ENCODE results near the gene TRHDE.

Gene TRHDE

DNA sequence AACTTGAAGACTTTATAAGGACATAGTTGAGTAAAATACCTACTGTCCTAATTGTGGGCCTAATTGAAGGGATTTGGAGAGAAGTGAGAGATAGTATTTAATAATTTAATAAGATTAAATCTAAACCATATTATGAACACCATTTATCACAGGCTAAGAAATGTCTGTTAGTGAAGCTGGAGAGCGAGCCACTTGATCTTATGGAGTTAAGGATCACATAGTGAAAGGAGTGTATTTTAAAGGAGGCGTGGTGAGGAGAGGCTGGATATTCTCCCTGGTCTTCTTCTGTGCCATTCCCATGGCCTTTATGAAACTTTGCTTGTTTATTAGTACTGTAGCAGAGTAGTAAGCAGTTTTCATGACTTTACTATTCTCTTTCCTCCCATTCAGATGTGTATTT is 172.4 kb downstream of the TRHDE start:
- DNase-seq: no peak

DNA sequence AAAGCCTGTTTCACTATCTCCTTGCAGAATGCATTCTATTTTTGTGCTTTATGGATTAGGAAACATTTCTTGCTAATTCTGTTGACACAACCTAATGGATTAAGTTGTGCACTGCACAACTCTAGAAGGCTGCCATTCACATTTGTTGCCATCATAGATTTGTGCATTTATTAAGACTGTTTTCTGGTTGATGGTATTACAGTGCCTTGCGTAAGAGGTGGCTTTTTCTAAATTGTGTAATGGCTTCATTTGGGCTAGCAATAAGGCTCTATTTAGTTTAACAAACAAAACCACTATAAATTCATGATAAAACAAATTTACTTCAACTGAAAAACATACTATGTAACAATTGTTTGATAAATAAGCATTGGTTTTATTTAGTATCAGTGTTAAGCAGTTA is 175.9 kb downstream of the TRHDE start:
- DNase-seq: no peak

DNA sequence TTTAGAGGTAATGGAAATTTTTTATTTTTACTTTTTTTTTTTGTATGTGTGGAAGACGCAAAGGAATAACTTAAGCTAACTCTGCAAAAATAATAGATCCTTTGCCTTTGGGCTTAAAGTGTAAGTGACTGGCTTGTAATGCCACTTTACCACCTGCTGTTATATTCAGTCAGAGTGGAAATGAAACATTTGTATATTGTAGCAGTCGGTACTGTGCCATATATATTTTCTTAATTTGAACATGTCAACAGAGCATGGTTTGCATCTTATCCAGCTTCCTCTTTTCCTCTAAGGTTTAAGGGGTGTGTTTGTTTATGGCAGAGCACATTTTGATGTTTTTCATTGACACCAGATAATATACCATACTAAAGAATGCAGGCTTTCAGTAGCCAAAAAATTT is 176.6 kb downstream of the TRHDE start:
- no peak for DNase-seq

GRCh38 chr12:72453066-72453465 is 180.9 kb downstream of the TRHDE start:
- no peak for DNase-seq

DNA sequence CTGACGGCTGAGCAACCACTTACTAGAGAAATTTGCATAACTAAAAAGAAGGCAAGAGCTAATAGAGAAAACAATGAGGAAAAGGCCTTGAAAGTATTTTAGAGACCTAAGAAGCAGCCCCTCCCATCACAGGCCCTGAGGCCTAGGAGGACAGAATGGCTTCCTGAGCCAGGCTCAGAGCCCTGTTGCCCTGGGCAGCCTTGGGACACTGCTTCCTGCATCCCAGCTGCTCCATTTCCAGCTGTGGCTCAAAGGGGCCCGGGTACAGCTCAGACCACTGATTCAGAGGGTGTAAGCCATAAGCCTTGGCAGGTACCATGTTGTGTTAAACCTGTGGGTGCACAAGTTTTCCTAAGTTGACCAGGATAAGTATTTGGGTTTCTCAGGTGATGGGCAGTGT is 181.4 kb downstream of the TRHDE start:
- no peak for DNase-seq

- no peak for DNase-seq
These were observed 192.3 kb downstream of the TRHDE start for GRCh38 chr12:72464471-72464870.

DNA sequence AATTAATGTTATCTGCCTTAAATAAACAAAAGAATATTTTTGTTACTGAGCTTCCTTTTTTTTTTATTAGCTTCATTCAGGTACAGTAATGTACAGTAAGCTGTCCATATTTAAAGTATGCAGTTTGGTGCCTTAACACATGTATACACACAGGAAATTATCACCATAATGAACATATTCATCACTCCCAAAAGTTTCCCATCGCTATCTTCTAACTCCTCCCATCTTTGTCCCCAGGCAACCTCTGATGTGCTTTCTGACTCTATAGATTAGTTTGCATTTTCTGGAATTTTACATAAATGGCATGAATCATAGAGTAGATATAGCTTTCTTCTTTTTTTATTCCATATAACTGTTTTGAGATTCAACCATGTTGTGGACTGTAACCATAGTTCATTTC is 193.0 kb downstream of the TRHDE start:
- no peak for DNase-seq

DNA sequence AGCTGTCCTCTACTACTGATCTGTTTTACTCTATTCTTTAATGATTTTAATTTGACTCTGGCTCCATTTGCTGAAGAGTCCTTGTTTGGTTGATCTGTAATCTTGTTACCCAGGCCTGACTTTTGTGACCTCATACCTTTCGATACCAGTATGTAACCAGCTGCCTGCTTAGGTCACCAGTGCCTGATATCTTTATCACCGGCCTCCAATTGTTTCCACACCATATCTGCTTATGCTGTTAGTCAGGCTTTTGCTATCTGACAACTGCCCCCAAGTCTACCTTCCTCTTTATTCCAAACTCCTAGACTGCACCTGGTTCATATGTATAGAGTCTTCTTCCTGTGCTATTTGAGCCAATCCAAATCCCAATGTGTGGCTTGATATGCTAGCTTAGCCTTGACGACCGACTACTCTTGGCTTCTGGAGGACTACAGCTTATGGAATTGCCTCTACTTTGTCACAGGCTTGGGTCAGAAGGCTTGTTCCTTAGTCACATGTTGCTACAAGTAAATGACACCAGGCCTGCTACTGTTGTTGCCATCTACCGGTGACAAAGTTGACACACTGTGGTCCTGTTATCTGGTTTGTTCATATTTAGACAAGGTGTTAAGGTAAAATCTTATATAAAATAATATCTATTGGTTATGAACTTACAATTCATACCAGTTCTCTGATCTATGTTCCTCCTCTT is 193.9 kb downstream of the TRHDE start:
- DNase-seq: no peak

GRCh38 chr12:72467985-72468384 is 195.8 kb downstream of the TRHDE start:
- DNase-seq: no peak

DNA sequence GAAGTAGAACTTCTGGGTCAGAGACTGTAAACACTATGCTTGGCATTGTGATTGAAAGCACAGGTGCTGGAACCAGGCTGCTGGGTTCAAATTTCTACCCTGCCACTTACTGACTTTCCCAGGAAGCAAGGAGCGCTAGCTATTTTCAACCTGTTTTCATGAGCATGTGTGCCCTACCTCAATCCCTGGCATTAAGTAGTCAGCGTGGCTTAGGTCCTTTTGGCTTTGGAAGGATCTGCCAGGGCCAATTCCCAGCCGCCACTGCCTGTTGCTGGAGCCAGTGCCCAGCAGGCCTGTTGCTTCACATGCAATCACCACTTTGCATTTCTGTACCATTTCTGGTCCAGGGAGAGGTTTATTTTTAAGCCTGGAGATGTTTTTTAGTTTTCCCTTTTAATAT is 196.3 kb downstream of the TRHDE start:
- no peak for DNase-seq

GRCh38 chr12:72471806-72472205 is 199.6 kb downstream of the TRHDE start:
- no peak for DNase-seq

DNA sequence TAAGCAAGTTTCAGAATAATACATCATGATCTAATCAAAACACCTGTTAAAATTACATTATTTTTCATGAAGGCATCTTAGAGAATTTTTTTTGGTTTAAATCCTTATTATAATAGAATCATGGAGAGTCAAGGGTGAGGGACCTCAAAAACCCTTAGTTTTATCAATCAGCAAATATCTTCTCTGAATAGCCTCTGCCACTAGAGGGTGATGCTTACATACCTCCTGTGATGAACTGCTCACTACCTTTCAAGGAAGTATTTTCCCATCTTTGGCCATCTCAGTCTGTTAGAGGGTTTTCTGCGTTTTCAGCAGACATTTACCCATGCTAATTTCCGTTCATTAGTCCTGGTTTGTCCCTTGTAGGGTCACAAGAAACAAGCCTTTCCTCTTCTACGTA is 200.2 kb downstream of the TRHDE start:
- no peak for DNase-seq

DNA sequence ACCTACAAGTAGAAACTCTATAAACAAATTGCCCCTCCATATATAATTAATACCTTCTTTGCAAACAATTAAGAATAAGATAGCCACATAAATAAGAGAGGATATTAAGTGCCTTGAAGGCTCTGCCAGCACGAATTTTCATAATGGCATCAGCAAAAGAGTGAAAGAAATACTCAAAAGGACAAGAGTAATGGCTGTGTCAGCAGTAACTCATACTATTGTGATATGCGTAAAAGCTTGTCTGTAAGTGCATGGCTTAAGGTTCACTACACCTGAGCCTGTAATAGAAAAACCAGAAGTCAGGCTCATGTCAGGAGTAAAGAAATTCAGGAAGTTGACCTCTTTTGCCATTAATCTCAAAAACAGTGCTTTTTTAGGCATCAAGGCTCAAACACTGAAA is 204.1 kb downstream of the TRHDE start:
- no peak for DNase-seq

GRCh38 chr12:72485017-72485701 is 213.0 kb downstream of the TRHDE start:
- DNase-seq: no peak

DNA sequence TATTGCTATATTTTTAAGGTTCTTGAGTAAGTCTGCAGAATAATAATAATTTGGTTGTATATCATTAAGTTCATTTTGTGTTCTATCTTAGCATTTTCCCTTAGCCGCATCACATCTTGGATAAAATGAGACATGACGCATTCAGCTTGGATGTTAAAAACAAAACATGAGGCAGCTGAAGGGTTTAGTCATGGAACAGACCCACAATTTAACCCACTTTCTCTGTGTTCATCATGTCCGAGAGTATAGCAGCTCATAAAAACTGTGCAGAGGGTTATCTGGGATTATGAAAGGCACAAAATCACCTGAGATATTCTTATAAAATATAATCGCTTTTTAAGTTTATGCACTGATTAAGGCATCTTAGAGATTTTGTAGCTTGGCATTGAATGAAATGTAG is 219.3 kb downstream of the TRHDE start:
- DNase-seq: no peak

- no peak for DNase-seq
These were observed 221.2 kb downstream of the TRHDE start for GRCh38 chr12:72493407-72493806.

GRCh38 chr12:72498354-72498753 is 226.2 kb downstream of the TRHDE start:
- no peak for DNase-seq

DNA sequence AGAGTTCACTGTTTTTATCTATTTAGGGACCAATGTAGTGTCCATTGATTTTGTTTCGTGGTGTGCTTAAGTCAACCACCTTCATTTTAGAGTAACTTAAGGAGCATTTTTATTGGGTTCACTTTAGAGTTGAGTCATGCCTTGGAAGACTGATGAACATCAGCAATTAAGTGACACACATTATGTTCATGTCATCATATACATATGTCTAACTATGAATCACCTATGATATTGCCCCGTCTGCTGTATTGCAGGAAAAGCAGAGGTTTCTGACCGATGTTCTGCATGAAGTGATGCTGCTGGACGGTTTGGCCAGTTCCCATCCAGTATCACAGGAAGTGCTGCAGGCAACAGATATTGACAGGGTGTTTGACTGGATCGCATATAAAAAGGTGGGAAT is 227.1 kb downstream of the TRHDE start:
- DNase-seq: no peak

DNA sequence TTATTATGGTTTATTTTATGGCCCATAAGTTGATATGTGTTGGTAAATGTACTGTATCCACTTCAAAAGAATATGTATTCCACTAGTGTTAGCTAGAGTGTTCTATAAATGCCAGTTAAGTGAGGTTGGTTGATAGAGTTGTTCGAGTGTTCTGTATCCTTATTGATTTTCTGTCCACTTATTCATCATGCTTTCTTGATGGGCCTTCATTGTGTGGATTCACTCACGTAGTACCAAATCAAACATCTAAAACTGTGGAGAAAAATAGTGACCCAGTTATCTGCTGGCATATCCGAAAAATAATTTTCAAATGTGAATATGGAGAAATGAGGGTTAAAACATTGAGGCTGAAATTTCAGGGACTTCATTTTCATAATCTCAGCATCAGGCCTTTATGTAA is 230.4 kb downstream of the TRHDE start:
- DNase-seq: no peak

- DNase-seq: no peak
These were observed 233.1 kb downstream of the TRHDE start for GRCh38 chr12:72505227-72505626.

GRCh38 chr12:72509891-72510290 is 237.7 kb downstream of the TRHDE start:
- no peak for DNase-seq

DNA sequence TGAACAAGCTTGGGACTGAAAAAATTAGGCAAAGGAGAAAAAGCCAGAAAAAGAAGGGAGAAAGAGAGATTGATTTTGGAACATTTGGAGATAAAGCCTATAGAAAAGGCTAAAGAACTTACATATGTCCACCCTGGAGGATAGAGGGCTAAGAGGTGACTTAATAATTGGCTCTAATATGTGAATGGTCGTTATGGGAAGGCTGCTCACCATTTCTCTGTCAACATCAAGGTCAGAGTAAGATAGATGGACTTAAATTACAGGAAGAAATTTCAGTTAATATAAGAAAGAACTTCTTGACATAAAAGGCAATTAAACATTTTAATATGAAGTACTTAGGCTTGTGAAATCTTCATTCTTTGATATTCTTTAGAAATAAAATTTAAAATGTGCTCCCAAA is 238.6 kb downstream of the TRHDE start:
- DNase-seq: no peak

- DNase-seq: no peak
These were observed 239.3 kb downstream of the TRHDE start for GRCh38 chr12:72511498-72511897.

DNA sequence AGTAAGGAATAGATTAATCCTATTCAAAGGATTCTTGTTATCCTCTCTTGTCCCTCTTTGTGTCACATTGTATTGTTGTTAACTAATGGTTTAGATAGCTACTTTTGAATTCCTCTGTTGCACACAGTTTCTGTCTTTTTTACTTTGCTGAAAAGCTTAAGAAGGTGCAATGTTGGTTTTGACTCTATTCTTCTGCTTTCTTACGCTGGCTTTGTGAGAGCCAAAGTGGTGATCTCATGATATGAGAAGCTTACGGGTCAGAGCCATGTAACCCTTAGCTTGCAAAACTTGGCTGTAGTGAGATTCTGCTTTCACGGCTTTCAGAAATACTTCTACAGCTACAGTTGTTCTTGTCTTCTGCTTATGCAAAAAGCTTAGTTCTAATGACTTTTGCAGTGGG is 239.7 kb downstream of the TRHDE start:
- no peak for DNase-seq

Measured in NCI-H2029 treated with DMSO at 0.1 percent for 48 hours (cell line).